ENCODE measurements around the gene TNFRSF13B.
A peak's percentile ranks its signal among the peaks of the same experiment; 100 is the strongest.

DNA sequence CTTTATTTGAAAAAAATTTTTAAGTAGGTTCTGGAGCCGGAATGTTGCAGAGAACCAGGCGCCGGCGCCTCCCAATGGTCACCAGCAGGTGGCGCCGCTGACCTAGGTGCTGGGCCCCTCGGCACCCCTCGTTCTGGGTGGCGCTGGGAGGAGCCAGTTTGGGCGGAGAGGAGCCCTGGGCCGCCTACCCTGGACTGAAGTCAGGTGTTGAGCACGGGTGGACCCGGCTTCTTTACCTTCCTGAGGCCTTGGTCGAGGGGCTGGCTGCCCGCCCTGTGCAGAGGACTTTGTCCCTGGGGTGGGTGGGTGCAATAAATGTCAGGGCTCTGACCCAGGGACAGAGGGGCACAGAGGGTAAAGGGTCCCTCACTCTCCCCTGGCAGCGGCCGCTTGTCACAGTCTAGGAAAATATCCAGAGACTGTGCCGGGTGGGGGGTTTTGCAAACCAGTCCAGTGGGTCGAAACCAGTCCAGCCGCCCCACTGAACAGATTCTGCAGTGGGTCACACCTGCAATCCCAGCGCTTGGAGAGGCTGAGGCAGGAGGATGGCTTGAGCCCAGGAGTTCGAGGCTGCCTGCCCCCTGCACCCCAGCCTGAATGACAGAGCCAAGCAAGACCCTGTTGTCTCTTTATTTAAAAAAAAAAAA, 30.1 kb upstream of the TNFRSF13B start:
- TF ChIP-seq, protein P1, sequence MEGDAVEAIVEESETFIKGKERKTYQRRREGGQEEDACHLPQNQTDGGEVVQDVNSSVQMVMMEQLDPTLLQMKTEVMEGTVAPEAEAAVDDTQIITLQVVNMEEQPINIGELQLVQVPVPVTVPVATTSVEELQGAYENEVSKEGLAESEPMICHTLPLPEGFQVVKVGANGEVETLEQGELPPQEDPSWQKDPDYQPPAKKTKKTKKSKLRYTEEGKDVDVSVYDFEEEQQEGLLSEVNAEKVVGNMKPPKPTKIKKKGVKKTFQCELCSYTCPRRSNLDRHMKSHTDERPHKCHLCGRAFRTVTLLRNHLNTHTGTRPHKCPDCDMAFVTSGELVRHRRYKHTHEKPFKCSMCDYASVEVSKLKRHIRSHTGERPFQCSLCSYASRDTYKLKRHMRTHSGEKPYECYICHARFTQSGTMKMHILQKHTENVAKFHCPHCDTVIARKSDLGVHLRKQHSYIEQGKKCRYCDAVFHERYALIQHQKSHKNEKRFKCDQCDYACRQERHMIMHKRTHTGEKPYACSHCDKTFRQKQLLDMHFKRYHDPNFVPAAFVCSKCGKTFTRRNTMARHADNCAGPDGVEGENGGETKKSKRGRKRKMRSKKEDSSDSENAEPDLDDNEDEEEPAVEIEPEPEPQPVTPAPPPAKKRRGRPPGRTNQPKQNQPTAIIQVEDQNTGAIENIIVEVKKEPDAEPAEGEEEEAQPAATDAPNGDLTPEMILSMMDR (IDR thresholded peaks at IDR 0.05) = peak; percentile 98
- TF ChIP-seq, protein P2, sequence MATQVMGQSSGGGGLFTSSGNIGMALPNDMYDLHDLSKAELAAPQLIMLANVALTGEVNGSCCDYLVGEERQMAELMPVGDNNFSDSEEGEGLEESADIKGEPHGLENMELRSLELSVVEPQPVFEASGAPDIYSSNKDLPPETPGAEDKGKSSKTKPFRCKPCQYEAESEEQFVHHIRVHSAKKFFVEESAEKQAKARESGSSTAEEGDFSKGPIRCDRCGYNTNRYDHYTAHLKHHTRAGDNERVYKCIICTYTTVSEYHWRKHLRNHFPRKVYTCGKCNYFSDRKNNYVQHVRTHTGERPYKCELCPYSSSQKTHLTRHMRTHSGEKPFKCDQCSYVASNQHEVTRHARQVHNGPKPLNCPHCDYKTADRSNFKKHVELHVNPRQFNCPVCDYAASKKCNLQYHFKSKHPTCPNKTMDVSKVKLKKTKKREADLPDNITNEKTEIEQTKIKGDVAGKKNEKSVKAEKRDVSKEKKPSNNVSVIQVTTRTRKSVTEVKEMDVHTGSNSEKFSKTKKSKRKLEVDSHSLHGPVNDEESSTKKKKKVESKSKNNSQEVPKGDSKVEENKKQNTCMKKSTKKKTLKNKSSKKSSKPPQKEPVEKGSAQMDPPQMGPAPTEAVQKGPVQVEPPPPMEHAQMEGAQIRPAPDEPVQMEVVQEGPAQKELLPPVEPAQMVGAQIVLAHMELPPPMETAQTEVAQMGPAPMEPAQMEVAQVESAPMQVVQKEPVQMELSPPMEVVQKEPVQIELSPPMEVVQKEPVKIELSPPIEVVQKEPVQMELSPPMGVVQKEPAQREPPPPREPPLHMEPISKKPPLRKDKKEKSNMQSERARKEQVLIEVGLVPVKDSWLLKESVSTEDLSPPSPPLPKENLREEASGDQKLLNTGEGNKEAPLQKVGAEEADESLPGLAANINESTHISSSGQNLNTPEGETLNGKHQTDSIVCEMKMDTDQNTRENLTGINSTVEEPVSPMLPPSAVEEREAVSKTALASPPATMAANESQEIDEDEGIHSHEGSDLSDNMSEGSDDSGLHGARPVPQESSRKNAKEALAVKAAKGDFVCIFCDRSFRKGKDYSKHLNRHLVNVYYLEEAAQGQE (IDR thresholded peaks at IDR 0.05; ENCODE audit: insufficient read depth in 1 of 2, low read depth in 2 of 2, low read length in 1 of 2) = no peak
- TF ChIP-seq POLR2AphosphoS5 (IDR thresholded peaks at IDR 0.05; ENCODE audit: low read depth, low read length) = no peak
- TF ChIP-seq TCF7L2 (IDR thresholded peaks at IDR 0.05; ENCODE audit: low read depth, low read length) = no peak
